ENCODE measurements around the gene ZNF664. TPM values are rescaled to one million over a fixed set of nuclear protein-coding genes. Genes with fewer than 3 reads are reported as not detected.

The ZNF664 gene
- total and polyA plus RNA-seq, 9 of the 15 experiments (the other 6 are each of a cell fraction or from before 2014, with no cell fraction given), result 3.3 to 101 (median 63.6) TPM

DNA sequence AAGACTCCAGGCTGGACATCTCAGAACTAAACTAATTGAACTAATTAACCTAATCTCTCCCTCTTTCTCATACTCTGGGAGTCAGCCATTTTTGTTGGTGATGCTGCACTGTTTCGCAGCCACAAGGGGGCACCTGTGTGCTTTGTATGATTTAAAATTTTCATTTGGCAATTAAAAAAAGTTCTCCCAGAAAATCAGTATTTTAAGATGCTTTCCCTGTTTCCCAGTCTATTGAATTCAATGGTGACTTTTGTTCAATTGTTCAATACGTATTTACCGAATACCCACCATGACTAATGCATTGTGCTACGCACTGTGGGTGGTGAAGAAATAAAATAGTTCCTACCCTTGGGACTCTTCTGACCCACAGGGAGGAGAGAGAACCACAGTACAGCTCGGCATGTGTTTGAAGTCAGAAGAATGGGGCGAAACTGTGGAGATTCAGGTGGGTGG, 63.7 kb downstream of the ZNF664 start (continued):
- TF ChIP-seq, protein P1, sequence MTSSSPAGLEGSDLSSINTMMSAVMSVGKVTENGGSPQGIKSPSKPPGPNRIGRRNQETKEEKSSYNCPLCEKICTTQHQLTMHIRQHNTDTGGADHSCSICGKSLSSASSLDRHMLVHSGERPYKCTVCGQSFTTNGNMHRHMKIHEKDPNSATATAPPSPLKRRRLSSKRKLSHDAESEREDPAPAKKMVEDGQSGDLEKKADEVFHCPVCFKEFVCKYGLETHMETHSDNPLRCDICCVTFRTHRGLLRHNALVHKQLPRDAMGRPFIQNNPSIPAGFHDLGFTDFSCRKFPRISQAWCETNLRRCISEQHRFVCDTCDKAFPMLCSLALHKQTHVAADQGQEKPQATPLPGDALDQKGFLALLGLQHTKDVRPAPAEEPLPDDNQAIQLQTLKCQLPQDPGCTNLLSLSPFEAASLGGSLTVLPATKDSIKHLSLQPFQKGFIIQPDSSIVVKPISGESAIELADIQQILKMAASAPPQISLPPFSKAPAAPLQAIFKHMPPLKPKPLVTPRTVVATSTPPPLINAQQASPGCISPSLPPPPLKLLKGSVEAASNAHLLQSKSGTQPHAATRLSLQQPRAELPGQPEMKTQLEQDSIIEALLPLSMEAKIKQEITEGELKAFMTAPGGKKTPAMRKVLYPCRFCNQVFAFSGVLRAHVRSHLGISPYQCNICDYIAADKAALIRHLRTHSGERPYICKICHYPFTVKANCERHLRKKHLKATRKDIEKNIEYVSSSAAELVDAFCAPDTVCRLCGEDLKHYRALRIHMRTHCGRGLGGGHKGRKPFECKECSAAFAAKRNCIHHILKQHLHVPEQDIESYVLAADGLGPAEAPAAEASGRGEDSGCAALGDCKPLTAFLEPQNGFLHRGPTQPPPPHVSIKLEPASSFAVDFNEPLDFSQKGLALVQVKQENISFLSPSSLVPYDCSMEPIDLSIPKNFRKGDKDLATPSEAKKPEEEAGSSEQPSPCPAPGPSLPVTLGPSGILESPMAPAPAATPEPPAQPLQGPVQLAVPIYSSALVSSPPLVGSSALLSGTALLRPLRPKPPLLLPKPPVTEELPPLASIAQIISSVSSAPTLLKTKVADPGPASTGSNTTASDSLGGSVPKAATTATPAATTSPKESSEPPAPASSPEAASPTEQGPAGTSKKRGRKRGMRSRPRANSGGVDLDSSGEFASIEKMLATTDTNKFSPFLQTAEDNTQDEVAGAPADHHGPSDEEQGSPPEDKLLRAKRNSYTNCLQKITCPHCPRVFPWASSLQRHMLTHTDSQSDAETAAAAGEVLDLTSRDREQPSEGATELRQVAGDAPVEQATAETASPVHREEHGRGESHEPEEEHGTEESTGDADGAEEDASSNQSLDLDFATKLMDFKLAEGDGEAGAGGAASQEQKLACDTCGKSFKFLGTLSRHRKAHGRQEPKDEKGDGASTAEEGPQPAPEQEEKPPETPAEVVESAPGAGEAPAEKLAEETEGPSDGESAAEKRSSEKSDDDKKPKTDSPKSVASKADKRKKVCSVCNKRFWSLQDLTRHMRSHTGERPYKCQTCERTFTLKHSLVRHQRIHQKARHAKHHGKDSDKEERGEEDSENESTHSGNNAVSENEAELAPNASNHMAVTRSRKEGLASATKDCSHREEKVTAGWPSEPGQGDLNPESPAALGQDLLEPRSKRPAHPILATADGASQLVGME (CRISPR knock-in tag; IDR thresholded peaks at IDR 0.05), result no peak
- TF ChIP-seq, protein P2, sequence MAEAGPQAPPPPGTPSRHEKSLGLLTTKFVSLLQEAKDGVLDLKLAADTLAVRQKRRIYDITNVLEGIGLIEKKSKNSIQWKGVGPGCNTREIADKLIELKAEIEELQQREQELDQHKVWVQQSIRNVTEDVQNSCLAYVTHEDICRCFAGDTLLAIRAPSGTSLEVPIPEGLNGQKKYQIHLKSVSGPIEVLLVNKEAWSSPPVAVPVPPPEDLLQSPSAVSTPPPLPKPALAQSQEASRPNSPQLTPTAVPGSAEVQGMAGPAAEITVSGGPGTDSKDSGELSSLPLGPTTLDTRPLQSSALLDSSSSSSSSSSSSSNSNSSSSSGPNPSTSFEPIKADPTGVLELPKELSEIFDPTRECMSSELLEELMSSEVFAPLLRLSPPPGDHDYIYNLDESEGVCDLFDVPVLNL (CRISPR knock-in tag; IDR thresholded peaks at IDR 0.05; ENCODE audit: low read depth), result no peak
- TF ChIP-seq, protein P3, sequence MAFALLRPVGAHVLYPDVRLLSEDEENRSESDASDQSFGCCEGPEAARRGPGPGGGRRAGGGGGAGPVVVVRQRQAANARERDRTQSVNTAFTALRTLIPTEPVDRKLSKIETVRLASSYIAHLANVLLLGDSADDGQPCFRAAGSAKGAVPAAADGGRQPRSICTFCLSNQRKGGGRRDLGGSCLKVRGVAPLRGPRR (CRISPR knock-in tag; IDR thresholded peaks at IDR 0.05), result no peak
- no peak for TF ChIP-seq TEAD4 (IDR thresholded peaks at IDR 0.05; ENCODE audit: low read length)
- no peak for TF ChIP-seq TEAD4 (CRISPR knock-in tag; IDR thresholded peaks at IDR 0.05; ENCODE audit: borderline replicate concordance)
- TF ChIP-seq ZNF764 (CRISPR knock-in tag; IDR thresholded peaks at IDR 0.05; ENCODE audit: low read depth), result no peak
- TF ChIP-seq, protein P4, sequence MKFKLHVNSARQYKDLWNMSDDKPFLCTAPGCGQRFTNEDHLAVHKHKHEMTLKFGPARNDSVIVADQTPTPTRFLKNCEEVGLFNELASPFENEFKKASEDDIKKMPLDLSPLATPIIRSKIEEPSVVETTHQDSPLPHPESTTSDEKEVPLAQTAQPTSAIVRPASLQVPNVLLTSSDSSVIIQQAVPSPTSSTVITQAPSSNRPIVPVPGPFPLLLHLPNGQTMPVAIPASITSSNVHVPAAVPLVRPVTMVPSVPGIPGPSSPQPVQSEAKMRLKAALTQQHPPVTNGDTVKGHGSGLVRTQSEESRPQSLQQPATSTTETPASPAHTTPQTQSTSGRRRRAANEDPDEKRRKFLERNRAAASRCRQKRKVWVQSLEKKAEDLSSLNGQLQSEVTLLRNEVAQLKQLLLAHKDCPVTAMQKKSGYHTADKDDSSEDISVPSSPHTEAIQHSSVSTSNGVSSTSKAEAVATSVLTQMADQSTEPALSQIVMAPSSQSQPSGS (CRISPR knock-in tag; IDR thresholded peaks at IDR 0.05), result no peak
- no peak for TF ChIP-seq SRF (CRISPR knock-in tag; IDR thresholded peaks at IDR 0.05)
- TF ChIP-seq SMAD3 (CRISPR knock-in tag; conservative IDR thresholded peaks at IDR 0.05), result no peak
- TF ChIP-seq, protein P5, sequence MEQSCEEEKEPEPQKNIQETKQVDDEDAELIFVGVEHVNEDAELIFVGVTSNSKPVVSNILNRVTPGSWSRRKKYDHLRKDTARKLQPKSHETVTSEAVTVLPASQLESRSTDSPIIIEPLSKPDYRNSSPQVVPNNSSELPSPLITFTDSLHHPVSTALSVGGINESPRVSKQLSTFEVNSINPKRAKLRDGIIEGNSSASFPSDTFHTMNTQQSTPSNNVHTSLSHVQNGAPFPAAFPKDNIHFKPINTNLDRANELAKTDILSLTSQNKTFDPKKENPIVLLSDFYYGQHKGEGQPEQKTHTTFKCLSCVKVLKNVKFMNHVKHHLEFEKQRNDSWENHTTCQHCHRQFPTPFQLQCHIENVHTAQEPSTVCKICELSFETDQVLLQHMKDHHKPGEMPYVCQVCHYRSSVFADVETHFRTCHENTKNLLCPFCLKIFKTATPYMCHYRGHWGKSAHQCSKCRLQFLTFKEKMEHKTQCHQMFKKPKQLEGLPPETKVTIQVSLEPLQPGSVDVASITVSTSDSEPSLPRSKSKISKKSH (CRISPR knock-in tag; IDR thresholded peaks at IDR 0.05), result no peak
- 0 out of 2 replicates have a peak, but pooled peaks have one; percentile 46 for TF ChIP-seq ARID2 (IDR thresholded peaks at IDR 0.05)
- TF ChIP-seq KDM5B (IDR thresholded peaks at IDR 0.05; ENCODE audit: insufficient replicate concordance, low read depth, low read length), result no peak
- no peak for TF ChIP-seq NCOA4 (IDR thresholded peaks at IDR 0.05; ENCODE audit: partially characterized antibody)
- no peak for TF ChIP-seq GABPA (tag; conservative IDR thresholded peaks at IDR 0.05; ENCODE audit: low read depth)
- no peak for TF ChIP-seq PYGO2 (tag; IDR thresholded peaks at IDR 0.05)
